HG02970 (cell line): ENCODE data around the gene UNC13B.

Experiments used
- ATAC-seq: cut with Tn5 transposase; IDR thresholded peaks from one replicate; pipeline ENCODE4 v1.9.1; 2021; ENCODE audit warnings: mild to moderate bottlenecking, moderate library complexity, moderate number of reproducible peaks; ENCODE audit not compliant: unreplicated experiment, low FRiP score

UNC13B gene

DNA sequence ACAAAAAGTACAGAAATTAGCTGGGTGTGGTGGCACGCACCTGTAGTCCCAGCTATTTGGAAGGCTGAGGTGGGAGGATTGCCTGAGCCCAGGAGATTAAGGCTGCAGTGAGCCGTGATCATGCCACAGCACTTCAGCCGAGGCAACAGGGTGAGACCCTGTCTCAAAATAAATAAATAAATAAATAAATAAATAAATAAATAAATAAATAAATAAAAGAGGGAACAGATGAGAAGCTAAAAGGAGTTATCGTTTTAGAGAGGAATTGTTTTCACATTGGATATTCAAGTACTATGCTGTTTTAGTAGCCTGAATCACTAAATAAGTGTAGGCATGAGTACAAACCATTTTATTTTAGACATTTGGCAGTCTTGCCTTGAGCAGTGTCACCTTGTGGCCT is 151.7 kb downstream of the UNC13B start:
- no peak for ATAC-seq

DNA sequence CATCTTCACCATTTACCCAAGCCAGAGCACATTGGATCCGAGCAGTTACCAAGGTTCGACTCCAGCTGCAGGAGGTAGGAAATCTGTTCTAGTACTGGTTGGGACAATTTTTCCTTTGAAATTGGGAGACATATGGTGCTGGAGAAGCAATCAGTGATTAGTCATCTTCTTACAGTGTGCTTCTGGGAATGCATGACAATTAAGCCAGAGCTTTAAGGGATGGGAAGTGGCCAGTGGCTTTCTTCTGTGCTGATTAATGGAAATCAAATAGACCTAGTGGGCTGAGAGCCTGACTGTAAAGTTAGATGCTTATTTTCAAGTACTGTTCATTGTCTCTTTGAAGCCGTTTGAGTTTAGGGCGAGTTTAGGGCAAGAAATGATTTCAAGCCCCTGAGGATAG is 152.1 kb downstream of the UNC13B start:
- no peak for ATAC-seq

DNA sequence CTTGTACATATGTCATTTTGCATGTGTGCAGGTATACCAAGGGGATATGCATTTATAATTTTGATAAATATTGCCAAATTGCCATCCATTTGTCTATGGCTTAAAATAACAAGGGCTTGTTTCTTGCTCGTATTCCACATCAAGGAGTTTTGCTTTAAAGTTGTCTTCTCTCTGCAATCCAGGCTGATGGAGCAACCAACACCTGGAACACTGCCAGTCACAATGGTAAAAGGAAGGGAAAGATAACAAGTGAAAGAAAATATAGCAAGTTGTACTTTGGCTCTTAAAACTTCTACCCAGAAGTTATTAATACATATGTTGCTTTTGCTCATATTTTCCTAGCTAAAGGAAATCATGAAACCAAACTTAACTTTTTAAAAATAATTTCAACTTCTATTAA is 156.9 kb downstream of the UNC13B start:
- no peak for ATAC-seq

DNA sequence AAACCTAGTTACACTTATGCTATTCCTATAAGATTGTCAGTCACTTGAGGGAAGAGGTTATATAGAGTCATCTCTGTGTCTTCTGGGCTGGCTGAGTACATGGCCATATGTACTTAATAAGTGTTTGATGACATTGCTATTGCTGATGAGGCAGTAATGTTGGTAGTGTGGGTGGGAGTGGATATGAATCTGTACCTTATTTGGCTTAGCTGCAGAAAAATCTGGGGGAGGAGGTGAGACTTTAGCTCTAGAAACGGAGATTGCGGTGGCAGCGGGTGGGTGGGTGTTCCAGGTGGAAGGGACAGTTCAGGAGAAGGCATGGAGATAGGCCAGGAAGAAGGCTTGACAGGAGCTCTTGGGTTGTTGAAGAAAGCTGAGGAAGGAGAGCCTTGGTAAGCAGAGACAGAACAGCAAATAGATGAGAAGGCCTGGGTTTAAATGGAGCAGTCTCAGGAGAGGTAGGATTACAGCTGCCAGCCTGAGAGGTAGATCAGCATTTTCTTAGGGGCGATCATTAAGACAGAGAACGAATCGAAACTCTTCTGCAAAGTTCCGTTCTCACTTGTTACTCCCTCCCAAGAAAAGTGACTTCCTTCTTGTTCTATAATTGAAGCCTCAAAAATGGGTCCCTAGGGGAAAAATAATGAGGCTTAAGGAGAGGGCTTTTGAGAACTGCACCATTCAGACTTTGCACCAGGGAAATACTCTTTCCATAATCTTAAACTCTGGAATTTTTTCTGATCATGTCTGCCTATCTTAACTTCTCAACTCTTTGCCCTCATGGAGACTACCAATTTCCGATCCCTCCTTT is 160.5 kb downstream of the UNC13B start:
- ATAC-seq, result no peak

DNA sequence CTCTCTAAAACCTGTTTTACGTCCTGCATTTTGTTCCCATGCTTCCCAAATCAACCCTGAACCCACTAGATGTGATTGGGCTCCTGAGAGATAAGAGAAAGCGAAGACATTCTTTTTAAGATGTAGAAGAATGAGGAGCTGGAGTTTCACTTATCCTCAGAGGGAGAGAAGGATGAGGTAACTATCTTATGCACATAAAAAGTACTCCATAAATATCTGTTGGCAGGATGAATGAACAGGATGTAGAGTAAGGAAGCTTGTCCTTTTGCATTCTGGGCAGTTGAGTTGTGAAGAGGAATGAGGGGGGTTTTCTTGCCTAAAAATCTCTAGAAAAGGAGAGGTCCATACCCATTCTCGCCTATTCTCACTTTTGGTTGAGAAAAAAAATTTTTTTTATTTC is 163.2 kb downstream of the UNC13B start:
- ATAC-seq, result no peak

DNA sequence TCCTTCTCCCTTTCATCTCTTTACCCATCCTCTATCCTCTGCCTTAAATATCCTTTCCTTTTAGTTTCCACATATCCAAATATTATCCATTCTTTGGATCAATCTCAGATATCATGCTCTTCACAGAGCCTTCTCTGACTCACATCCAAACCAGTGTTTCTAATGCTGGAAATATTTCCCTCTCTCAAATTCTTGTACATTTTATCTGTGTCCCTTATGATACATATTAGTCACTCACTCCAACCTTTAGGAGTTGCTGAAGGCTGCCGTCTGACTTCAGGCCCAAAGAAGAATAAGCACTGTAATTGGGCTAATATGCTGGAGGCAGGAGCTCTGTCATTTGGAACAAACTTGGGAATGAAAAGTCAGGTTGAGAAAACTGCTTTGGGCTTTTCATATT is 171.7 kb downstream of the UNC13B start:
- ATAC-seq, result no peak

DNA sequence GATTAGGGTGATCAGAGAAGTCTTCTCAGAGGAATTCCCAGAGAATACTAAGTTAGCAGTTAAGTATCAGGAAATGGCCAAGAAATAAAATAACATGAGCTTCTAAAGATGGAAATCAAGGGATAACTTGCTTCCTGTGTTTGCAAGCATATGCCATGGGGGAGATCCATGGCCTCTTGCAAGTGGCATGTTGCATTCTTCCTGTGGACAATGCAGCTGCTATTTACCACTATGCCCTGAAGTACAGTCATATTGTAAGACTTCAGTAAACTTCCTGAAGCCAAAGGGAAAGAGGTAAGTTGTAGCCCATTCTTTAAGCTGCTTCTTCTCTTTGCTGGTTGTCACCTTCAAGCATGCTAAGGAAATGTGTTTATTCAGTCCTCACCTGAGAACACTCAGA is 173.4 kb downstream of the UNC13B start:
- ATAC-seq, result no peak

DNA sequence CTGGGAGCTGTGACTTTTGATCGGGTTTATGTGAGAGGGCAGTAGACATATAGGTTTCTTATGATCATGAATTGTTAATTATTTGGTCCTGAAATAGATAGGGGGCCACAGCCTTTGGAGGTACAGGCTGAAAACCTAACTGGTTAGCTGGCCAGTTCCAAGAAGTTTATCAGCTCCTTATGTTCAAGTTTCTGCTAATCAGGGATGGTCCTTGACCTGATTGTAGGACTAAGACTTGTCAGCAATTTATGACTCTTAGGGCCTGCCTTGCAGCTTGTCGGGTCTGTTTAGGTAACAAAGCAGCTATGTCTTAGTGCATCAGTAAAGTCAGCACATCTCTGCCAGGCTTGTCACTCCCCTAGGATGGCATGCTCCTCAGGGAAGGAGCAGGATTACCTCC is 176.3 kb downstream of the UNC13B start:
- no peak for ATAC-seq

DNA sequence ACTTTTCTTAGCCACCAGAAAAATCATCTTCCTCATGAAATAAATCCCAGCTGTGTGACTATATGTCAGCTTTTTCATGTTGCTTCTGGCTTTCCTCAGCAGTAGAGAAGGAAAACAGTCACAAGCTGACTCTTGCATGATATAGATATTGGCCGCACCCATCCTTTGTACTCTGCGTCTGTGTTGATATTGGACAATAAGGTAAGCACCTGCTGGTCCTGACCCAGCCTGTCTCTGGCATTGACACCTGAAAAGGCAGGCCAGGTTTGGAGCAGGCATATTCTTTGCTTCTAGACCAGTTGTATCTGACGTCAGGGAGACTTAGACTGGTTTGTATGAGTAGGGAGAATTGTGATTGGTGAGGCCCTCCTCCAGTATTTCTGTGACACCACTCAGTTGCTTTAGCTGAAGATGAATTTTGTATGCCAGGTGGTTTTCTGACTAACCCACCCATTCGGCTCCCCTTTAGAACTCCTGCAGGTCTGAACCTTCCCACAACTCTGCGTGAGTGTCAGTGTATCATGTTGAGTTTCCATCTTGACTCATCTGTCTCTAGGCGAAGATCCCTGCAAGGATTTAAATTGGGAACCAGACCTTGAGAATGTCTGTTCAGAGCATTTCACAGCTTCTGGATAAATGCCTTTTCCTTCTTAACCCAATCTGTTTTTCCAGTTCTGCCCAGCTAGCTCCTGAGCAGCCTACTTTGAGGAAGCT is 176.9 kb downstream of the UNC13B start:
- no peak for ATAC-seq

DNA sequence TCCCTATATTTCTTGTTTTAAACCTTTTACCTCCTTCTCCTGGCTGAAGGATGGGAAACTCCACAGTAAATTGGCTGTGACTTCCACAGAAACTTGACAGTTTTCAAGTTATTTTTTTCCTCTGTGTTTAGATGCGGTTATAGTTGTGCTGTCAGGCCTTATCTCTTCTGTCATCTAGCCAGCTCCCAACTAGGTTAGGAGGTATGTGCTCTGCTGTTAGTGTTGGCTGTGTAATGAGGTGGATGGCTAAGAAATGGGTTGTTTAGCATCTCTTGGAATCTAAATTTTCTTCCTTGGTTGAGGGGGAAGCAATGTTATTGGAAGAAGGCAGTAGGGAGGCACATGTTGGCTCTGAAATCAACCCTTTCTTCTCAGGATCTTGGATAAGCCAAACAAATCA is 178.2 kb downstream of the UNC13B start:
- ATAC-seq, result no peak

DNA sequence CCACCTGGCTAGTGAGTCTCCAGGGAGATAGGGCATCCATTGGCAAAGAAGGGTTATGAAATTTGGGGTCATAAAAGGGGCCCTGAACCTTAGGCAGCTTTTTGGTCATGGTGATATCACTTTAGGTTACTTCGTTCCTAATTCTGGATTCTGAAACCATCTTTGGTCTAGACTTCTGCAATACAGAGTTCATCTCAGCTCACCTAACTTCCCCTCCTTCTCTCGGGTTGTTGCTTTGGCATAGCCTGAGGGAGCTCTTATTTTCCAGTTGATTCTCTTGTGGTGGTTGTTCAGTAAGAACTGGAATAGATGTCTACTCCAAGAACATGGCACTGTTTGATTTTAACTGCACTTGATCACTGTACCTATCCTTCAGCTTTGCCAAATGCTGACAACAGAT is 179.2 kb downstream of the UNC13B start:
- ATAC-seq, result no peak

DNA sequence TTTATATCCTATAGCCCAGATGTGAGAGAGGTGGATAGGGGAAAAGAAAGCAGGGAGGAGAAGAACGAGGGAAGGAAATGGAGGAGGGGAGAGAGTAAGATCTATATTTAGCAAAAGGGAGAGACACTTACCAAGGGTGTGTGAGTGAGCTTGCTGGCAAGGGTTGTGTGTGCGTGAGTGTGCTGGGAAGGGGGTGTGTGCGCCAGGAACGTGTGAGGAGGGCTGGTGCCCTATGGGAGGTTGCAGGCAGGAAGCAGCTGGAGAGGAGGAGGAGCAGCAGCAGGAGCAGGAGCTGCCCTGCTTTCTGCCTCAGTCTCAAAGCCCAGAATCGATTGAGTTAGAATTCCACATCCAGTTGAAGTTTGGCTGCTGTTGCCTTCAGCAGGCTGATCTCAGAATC is 179.8 kb downstream of the UNC13B start:
- ATAC-seq, result no peak

DNA sequence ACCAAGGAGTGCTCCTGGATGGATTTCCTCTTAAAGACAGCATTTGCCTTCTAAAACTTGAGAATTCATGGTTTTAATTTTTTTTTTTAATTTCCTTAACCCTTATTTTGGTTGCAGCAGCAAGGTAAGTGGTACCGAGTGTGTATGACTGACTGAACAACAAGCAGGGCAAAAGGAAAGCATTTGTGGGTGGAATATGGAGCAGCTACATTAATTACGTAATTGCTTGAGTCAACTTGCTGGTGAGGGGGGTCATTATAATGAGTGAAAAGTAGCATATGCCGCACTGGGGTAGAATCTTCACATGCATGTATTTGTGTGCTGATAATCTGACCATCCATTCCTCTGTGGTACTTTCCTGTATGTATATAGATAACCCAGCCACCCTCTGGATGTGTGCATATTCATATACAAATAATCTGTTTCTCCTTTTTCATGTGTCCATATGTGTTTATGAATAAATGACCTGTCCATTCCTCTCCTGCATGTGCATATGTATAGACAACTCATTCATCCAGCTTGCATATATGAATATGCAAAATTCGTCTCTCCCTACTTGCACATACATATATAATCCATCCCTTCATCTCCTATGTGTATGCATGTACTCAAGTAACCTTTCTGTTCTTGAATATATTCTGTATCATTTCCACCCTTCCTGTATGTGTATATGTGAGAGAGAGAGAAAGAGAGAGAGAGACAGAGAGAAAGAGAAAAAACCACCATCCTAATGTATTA is 180.6 kb downstream of the UNC13B start:
- ATAC-seq, result no peak

DNA sequence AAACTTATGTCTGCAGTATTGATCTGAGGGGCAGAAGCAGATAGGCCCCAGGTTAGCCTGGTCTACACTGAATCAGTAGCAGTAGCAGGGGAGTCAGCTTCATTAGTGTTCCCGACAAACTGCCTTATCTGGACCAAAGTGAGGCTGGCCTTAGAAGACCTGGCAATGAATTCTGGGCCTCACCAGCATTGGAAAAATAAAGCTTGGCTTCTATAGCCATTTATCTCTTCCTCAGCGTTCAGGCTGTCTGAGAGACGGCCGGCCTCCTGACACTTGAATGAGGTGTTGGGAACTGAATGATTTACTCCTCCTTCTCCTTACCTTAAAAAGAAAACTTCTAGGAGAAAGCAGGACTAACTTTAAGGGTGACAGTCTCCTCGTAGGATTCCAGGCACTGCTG is 186.3 kb downstream of the UNC13B start:
- no peak for ATAC-seq

DNA sequence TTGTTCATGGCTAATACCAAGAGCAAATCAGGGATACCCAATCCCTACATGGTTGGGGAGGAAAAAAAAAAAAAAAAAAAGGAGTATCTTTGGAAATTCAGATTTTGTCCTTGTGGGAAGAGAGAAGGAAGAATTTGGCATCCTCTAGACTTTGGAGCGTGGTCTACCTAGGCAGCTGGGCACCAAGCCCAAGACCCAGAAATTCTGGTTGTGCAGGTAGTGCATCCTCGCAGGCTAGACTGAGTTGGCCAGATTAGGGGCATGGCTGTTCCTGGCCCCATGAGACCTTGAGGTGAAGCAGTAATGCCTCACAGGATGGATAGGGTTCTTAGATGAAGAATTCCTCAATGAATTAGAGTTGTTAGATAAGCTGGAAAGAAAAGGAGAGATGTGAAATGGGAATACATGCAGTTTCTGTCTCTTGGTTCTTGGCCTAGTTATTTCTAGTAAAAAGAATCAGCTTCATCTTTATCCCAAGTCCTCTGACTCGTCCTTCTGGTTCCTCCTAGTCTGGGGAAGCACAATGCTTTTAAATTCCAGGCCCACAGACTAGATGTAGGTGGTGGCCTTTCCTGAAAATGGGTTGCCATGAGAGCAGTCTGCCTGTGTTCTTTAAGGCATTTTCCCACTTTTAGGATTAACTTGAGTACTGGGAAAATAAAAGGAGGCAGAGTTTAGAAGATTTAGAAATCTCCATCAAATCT is 187.6 kb downstream of the UNC13B start:
- ATAC-seq, result no peak

DNA sequence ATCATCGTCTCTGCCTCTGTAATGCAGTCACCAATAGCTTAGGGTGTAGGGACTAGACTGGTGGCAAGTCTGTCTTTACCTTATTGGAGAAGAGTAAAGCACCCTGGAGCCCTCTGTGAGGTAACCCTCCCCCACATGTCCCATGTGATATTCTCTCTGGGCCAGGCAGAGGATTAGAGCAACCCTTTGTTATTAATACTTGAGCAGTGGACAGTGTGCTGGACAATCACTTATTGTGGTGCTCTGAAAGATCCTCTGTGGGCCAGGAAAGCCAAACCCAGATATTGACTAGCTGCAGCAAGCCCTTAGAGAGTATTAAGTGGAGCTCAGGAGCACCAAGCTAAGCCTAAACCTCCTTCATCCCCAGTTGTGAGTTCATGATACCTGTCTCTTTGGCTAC is 188.4 kb downstream of the UNC13B start:
- no peak for ATAC-seq

DNA sequence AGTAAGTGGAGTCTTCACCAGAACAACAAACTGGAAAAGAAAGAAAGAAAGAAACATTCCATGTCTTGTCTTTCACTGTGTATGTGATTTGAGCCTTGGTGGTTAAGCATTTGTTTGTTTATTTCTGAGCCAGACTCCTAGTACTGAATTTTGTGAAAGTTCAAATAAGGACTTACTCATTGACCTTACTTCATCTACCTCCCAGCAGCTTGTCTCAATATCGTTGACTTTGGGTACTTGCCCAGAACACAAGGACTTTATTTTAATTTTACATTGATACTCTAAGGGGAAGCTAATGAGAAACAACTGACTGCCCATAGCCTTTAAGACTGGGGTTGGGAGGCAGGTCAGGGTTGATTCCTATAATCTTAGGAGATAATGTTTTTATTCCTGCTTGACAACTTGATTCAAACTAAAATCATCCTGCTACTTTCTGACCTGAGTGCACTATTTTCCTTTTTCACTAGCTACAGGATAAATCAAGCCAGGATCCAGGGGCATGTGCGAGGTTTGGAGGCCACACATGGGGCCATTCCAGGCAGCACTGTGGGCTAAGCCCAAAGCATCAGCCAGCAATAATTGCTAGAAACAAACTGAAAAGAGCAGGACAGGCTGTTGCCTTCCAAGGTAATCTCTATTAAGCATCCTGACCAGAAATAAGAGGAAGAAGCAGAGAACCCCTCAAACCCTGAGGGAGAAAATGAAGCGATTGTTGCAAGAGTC is 189.2 kb downstream of the UNC13B start:
- ATAC-seq, result no peak

DNA sequence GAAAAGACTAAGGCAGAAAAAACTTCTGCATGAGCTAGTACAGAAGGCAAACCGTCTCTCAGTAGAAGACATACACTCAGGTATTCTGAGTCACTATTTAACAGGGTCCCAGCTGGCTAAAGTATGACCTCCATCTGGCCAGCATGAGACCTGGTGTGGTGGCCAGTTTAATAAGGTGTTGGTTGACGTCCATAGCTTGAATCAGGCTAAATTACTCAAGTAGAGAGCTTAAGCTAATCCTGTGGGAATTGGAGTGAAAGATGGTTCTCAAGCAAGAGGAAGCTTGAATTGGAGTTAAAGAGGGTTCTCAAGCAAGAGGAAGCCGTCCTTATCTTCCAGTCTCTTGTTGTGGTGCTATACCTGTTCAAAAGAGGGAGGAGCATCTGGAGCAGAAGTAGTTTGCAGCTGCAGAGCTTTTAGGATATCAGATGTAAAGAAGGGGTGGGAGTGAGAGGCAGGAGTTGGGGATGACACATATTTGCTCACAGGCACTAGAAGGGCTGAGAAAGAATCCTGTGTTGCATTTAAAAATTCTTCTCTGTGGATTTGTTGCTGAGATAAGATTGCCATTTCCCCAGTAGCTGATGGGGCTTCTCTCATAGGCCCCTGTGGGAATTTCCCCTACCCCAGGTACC is 192.0 kb downstream of the UNC13B start:
- no peak for ATAC-seq

DNA sequence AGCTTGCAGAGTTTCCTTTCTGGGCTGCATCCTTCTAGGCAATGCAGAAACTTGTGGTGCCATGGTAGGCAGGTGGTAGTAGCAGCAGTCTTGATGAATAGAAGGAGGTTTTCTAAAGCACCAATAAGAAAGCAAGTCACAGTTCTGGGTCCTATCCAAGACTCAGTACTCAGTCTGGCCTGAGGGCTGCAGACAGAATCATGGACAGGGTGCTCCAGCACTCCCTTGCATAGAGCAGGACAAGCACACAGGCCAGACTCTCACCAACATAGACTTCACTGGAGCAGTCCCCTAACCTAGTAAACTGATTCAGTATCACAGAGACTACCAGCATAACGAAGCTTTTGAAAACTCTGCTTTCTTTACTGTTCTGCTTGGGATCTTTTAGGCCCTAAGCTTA is 194.1 kb downstream of the UNC13B start:
- no peak for ATAC-seq

DNA sequence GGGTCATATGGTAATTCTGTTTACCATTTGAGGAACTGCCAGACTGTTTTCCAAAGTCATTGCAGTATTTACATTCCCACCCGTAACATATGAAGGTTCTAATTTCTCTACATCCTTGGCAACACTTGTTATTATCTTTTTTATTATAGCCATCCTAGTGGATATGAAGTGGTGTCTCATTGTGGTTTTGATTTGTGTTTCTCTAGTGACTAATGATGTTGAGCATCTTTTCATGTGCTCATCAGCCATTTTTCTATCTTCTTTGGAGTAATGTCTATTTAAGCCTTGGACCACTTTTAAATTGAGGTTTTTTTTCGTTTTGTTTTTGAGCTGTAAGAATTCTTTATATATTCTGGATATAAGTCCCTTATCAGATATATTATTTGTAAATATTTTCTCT is 195.3 kb downstream of the UNC13B start:
- no peak for ATAC-seq
